Muscle layer of colon (tissue), 2 donors: ENCODE measurements around the gene IRF1.
A peak's percentile ranks its signal among the peaks of the same experiment; 100 is the strongest.

Source experiments
- H3K27ac ChIP-seq: one replicate; pipeline ENCODE4 v1.7.0; 2013; ENCODE audit warnings: low read depth, mild to moderate bottlenecking, low read length, moderate library complexity
- H3K27me3 ChIP-seq, 2 donors: one replicate each; pipeline ENCODE4 v1.7.0; 2013; ENCODE audit warnings: low read length in 2 of 2, mild to moderate bottlenecking in 2 of 2; ENCODE audit not compliant: insufficient read depth in 2 of 2, control insufficient read depth in 1 of 2
- H3K36me3 ChIP-seq: one replicate; pipeline ENCODE4 v1.7.0; 2013; ENCODE audit warnings: mild to moderate bottlenecking, low read length; ENCODE audit not compliant: insufficient read depth
- H3K4me1 ChIP-seq: one replicate; pipeline ENCODE4 v1.7.0; 2013; ENCODE audit warnings: mild to moderate bottlenecking, low read length; ENCODE audit not compliant: insufficient read depth
- H3K4me3 ChIP-seq, 2 donors: one replicate each; pipeline ENCODE4 v1.7.0; 2013; ENCODE audit warnings: low read length in 2 of 2, low read depth in 1 of 2, mild to moderate bottlenecking in 1 of 2, moderate library complexity in 1 of 2
- H3K9ac ChIP-seq: one replicate; pipeline ENCODE4 v1.7.0; 2013; ENCODE audit warnings: low read length
- H3K9me3 ChIP-seq: one replicate; pipeline ENCODE4 v1.7.0; 2013; ENCODE audit warnings: mild to moderate bottlenecking, low read length
- donor health status: abdominal sarcoma.
- donor health status: Adenocarcinoma of cecum.

IRF1 gene

DNA sequence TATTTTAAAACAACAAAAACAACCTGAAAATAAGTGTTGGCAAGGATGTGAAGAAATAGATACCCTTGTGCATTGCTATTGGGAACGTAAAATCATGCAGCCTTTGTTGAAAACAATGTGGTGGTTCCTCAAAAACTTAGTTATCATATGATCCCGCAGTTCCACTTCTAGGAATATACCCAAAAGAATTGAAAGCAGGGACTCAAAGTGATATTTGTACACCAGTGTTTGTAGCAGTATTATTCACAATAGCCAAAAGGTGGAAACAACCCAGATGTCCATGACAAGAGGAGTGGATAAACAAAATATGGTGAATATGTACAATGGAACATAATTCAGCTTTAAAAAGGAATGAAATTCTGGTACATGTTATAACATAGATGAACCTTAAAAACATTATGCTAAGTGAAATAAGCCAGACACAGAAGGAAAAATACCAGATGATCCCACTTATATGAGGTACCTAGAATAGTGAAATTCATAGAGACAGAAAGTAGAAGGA is 29.0 kb downstream of the IRF1 start:
- no peak overlapping the region for H3K4me3 ChIP-seq
- H3K4me1 ChIP-seq, result peaks cover 62% of the 10 kb centered on the region
- no peaks in the 10 kb centered on the region for H3K27me3 ChIP-seq
- no peak overlapping the region for H3K27ac ChIP-seq
- peaks cover 23% of the 10 kb centered on the region for H3K36me3 ChIP-seq
- H3K9me3 ChIP-seq, result no peaks in the 10 kb centered on the region
- no peak overlapping the region for H3K9ac ChIP-seq

GRCh38 chr5:132460846-132461568 is 29.6 kb downstream of the IRF1 start:
- no peak overlapping the region for H3K27ac ChIP-seq
- H3K4me1 ChIP-seq, result peaks cover 59% of the 10 kb centered on the region
- no peak overlapping the region for H3K9ac ChIP-seq
- no peak overlapping the region for H3K4me3 ChIP-seq
- H3K27me3 ChIP-seq, result no peaks in the 10 kb centered on the region
- peaks cover 26% of the 10 kb centered on the region for H3K36me3 ChIP-seq
- no peaks in the 10 kb centered on the region for H3K9me3 ChIP-seq

DNA sequence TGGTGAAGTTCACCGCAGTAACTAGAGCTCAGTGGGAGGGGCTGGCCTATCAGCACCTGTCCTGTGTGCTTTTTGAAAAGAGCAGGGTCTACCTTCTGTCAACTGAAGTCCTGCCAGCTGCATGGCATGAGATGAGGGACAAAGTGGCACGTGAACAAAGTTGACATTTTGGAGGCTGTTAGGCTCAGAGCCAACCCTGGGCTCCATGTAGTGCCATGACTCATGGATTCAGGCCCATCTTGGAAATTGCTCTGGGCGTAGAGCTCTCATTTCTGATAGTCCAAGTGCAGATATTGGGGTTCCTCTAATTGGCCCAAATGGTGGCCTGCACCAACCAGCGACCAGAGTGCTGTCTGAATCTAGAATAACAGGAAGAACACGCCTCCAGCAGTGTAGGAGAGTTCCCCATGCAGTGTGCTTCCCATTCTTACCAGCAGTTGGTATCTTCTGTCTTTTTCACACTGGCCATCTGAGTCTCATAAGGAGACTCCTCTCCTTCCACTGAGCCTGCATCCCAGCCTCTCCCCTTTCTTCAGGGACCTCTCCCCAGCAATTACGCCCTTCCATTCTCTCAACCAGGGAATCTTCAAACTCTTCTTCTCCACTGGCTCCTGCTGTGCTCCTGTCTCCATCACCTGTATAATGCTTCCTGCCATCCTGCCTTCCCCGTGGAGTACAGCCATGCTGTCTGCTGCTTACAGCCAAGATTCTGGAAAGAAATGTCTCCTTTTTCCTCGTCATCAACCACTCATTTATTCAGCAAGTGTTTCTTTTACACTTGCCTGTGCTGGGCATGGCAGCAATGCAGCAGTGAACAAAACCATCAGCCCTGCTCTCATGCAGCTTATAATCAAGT is 30.4 kb downstream of the IRF1 start:
- H3K9ac ChIP-seq, result no peak overlapping the region
- H3K27me3 ChIP-seq, result no peaks in the 10 kb centered on the region
- H3K4me1 ChIP-seq, result peaks cover 58% of the 10 kb centered on the region
- peaks cover 26% of the 10 kb centered on the region for H3K36me3 ChIP-seq
- no peak overlapping the region for H3K27ac ChIP-seq
- H3K4me3 ChIP-seq, result no peak overlapping the region
- H3K9me3 ChIP-seq, result no peaks in the 10 kb centered on the region

GRCh38 chr5:132459031-132459982 is 31.3 kb downstream of the IRF1 start:
- Histone ChIP-seq H3K9ac (no peak overlapping the region), H3K4me3 (no peak overlapping the region), H3K4me1 (peaks cover 49% of the 10 kb centered on the region)

GRCh38 chr5:132458651-132459030 is 31.9 kb downstream of the IRF1 start:
- Histone ChIP-seq H3K36me3 (peaks cover 31% of the 10 kb centered on the region), H3K4me1 (peaks cover 42% of the 10 kb centered on the region), H3K27me3 (no peaks in the 10 kb centered on the region), H3K9ac (no peak overlapping the region), H3K27ac (no peak overlapping the region), H3K4me3 (no peak overlapping the region), H3K9me3 (no peaks in the 10 kb centered on the region)

More at GRCh38 chr5:132459031-132459982, 31.3 kb downstream of the IRF1 start:
- Histone ChIP-seq H3K27me3 (no peaks in the 10 kb centered on the region), H3K27ac (no peak overlapping the region), H3K9me3 (no peaks in the 10 kb centered on the region), H3K36me3 (peaks cover 26% of the 10 kb centered on the region)

GRCh38 chr5:132458226-132458560 is 32.4 kb downstream of the IRF1 start:
- H3K27me3 ChIP-seq, result no peaks in the 10 kb centered on the region
- peaks cover 38% of the 10 kb centered on the region for H3K4me1 ChIP-seq
- H3K27ac ChIP-seq, result no peak overlapping the region
- H3K4me3 ChIP-seq, result no peak overlapping the region
- H3K9me3 ChIP-seq, result no peaks in the 10 kb centered on the region
- no peak overlapping the region for H3K9ac ChIP-seq
- H3K36me3 ChIP-seq, result peaks cover 35% of the 10 kb centered on the region

GRCh38 chr5:132457371-132458225 is 33.0 kb downstream of the IRF1 start:
- peaks cover 32% of the 10 kb centered on the region for H3K4me1 ChIP-seq
- no peaks in the 10 kb centered on the region for H3K27me3 ChIP-seq
- peak overlapping the region; percentile 3 for H3K27ac ChIP-seq
- no peaks in the 10 kb centered on the region for H3K9me3 ChIP-seq
- H3K4me3 ChIP-seq, result no peak overlapping the region
- H3K36me3 ChIP-seq, result peaks cover 34% of the 10 kb centered on the region
- H3K9ac ChIP-seq, result no peak overlapping the region

DNA sequence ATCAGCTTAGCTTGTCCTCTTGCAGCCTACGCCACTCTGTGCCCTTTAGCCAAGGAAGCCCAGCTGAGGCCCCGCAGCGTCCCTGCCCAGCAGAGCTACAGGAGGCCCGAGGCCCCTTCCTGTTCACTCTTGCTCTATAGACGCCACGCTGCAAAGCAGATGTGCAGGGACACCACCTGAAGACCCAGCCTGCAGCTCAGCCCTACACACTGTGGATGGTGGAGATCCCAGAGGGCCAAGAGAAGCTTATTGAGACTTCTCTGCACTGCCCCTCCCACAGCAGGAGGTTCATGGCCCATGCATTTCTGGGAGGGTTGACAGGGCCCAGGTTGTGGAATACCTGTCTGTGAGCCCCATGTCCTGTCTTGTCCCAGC is 33.6 kb downstream of the IRF1 start:
- Histone ChIP-seq H3K27me3 (no peaks in the 10 kb centered on the region), H3K36me3 (peaks cover 32% of the 10 kb centered on the region), H3K4me1 (peaks cover 29% of the 10 kb centered on the region), H3K9me3 (no peaks in the 10 kb centered on the region), H3K4me3 (no peak overlapping the region), H3K9ac (no peak overlapping the region), H3K27ac (no peak overlapping the region)

GRCh38 chr5:132456296-132456986 is 34.1 kb downstream of the IRF1 start:
- no peak overlapping the region for H3K27ac ChIP-seq
- H3K9me3 ChIP-seq, result no peaks in the 10 kb centered on the region
- no peaks in the 10 kb centered on the region for H3K27me3 ChIP-seq
- H3K9ac ChIP-seq, result no peak overlapping the region
- H3K4me1 ChIP-seq, result peaks cover 29% of the 10 kb centered on the region
- H3K36me3 ChIP-seq, result peaks cover 32% of the 10 kb centered on the region
- H3K4me3 ChIP-seq, result no peak overlapping the region

GRCh38 chr5:132455614-132456115 is 34.9 kb downstream of the IRF1 start:
- H3K9me3 ChIP-seq, result no peaks in the 10 kb centered on the region
- H3K9ac ChIP-seq, result no peak overlapping the region
- peaks cover 24% of the 10 kb centered on the region for H3K4me1 ChIP-seq

More at GRCh38 chr5:132455614-132456115, 34.9 kb downstream of the IRF1 start:
- H3K4me3 ChIP-seq, result no peak overlapping the region
- no peak overlapping the region for H3K27ac ChIP-seq
- H3K36me3 ChIP-seq, result peaks cover 30% of the 10 kb centered on the region
- H3K27me3 ChIP-seq, result no peaks in the 10 kb centered on the region
